GM10266 (cell line): ENCODE measurements around the gene ZNF823.
A peak's percentile ranks its signal among the peaks of the same experiment; 100 is the strongest.

ENCODE experiments used
- DNase-seq: peaks from one replicate; pipeline ENCODE4 v3.0.0; 2012; ENCODE audit errors: extremely low spot score
- TF ChIP-seq, protein P1 (sequence below): IDR thresholded peaks from 2 replicates; pipeline ENCODE4 v1.5.1; 2012; ENCODE audit warnings: mild to moderate bottlenecking, low read depth; ENCODE audit not compliant: control insufficient read depth, insufficient read depth; ENCODE audit errors: missing control alignments

Gene ZNF823

DNA sequence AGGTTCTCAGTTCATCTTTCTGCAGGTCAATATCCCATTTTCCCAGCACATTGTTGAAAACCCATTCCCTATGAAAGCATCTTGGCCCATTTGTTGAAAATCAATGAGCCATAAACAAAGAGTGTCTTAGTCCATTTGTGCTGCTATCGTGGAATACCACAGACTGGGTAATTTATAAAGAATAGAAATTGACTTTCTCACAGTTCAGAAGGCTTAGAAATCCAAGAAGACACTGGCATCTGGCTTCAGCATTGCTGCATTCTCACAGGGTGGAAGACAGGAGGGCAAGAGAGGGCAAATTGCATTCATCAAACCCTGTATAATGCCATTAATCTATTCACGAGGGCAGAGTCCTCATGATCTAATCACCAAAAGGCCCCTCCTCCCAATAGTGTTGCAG is 34.1 kb downstream of the ZNF823 start:
- TF ChIP-seq, protein P1, sequence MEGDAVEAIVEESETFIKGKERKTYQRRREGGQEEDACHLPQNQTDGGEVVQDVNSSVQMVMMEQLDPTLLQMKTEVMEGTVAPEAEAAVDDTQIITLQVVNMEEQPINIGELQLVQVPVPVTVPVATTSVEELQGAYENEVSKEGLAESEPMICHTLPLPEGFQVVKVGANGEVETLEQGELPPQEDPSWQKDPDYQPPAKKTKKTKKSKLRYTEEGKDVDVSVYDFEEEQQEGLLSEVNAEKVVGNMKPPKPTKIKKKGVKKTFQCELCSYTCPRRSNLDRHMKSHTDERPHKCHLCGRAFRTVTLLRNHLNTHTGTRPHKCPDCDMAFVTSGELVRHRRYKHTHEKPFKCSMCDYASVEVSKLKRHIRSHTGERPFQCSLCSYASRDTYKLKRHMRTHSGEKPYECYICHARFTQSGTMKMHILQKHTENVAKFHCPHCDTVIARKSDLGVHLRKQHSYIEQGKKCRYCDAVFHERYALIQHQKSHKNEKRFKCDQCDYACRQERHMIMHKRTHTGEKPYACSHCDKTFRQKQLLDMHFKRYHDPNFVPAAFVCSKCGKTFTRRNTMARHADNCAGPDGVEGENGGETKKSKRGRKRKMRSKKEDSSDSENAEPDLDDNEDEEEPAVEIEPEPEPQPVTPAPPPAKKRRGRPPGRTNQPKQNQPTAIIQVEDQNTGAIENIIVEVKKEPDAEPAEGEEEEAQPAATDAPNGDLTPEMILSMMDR: no peak
- no peak for DNase-seq

DNA sequence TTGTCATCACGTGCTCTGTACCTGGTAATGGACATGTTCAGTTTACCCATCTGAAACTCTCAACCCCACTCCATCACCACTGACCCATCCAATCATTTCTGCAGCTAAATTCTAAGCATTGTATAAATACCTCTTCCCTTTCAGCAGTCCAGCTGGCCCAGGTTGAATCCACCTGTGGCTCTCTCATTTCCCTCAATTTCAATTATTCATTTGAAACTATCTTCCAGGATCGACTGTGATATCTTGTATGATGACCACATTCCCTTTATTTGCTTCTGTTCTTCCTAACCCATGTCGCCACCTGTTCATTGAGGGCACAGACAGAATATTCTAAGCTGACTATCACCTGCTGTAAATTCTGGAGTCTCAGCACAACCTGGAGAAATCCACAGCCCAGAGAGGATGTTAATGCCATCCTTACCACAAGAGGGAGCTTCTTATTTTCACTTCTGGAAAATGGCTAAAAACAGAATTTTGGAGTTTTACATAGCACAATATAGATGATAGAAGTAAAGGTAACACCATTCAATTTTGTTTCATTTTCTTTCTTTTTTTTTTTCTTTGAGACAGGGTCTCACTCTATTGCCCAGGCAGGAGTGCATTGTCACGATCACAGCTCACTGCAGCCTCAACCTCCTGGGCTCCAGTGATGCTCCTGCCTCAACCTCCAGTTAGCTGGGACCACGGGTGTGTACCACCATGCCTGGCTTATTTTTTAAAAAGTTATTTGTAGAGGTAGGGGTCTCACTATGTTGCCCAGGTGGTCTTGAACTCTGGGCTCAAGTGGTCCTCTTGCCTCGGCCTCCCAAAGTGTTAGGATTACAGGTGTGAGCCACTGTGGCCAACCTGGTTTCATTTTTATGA is 38.6 kb downstream of the ZNF823 start:
- TF ChIP-seq, protein P1: peak; percentile 39
- DNase-seq: no peak

DNA sequence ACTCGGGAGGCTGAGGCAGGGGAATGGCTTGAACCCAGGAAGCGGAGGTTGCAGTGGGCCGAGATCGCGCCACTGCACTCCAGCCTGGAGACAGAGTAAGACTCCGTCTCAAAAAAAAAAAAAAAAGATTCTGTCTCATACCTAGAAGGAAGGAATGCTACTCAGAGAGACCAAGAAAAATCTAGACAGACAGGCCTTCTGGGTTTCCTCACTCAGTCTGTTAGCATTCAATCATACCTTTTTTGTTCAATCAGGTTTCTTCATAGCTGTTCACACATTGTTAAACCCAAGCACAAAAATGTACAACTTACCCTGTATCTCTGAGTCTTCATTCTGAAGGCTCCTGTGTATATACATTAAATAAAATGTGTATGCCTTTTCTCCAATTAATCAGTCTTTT is 40.5 kb downstream of the ZNF823 start:
- TF ChIP-seq, protein P1: no peak
- DNase-seq: no peak

DNA sequence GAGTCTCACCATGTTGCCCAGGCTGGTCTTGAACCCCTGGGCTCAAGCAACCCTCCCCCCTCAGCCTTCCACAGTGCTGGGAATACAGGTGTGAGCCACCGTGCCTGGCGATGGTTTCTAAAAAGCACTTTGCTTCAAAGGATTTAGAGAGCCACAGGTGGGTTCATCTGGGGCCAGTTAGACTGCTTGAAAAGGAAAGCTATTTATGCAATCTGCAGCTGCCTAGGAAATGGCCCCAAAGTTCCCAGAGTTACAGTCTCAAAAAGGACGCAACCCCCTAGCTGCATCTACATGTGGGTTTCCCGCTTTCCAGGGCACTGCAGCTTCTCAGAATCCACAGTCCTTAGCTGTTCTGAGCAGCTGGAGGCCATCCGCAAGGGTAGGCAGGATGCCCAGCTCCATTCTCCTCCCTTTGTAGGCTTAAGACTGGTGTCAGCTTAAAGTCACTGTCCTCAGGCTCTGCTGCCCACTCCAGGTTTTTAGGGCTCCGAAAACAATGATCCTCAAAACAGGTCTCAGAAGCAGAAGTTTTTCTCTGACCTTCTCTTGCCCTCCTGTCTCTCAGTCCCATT is 41.4 kb downstream of the ZNF823 start:
- no peak for DNase-seq
- TF ChIP-seq, protein P1: no peak

DNA sequence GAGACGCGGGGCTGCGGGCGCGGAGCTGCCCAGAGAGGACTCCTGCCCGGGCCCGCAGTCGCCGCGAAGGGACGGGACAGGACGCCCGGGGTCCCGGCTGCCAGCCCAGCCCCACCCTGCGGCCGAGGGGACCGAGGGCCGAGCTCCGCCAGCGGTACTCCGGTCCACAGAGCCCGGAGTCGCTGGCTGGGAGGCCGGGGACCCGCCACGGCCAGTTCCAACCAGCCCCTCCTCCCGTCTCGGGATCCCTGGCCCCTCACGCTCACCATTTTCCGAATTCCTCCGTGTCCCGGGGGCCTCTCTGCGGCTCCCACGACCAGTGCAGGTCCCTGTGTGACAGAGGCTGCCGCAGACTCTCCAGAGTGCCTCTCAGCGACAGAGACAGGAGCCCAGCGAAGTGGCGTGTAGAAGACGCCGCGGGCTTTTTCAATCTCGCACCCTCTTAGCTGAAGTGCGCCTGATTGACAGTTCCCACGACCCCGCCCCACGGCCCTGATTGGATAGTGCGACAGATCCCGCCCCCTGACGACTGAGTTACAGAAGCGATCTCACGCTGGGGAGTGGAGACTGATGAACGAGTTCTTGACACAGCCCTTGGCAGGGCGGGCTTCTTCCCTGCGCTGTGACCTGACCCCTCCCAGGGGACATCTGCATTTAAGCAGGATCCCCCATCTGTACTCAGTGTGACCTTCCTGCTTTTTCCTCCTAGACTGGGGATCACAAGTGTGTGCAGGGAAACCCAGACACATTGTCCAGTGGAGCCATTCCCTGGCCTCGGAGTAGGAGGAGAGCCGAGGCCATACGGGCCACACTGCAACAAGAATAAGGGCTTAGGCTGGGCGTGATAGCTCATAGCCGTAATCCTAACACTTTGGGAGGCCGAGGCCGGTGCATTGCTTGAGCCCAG is 44.0 kb downstream of the ZNF823 start:
- TF ChIP-seq, protein P1: no peak
- DNase-seq: peak; percentile 94

DNA sequence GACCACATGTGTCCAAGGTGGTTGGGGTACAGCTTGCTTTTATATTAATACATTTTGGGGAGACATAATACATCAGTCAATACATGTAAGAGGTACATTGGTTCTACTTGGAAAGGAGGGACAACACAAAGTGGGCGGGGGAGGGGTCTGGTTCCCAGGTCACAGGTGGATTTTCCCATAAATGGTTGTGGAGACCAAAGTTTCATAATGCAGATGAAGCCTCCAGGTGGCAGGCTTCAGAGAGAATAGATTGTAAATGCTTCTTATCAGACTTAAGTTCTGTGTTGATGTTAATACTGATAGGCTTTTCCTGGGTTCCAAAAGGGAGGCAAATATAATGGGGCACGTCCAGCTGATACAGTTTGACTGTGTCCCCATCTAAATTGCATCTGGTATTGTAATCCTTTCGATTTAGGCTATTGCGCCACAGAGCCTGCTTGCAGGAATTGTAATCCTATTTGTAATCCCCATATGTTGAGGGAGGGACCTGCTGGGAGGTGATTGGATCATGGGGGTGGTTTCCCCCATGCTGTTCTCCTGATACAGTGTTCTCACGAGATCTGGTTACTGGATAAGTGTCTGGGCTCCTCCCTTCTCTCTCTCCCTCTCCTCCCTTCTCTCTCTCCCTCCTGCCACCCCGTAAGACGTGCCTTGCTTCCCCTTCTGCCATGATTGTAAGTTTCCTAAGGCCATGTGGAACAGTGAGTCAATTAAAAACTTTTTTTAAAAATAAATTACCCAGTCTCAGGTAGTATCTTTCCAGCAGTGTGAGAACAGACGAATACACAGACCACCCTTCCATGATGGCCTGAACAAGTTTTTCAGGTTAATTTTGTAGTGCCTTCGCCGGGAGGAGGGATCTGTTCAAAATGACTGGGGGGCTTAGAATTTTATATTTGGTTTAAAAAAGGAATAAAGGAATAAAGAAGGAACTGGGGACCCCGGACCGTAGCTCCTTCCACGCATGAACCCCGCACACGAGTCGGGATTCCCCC is 44.9 kb downstream of the ZNF823 start:
- TF ChIP-seq, protein P1: no peak
- no peak for DNase-seq
